Measurements from ENCODE around the gene BMI1. TPM values are rescaled to one million over a fixed set of nuclear protein-coding genes. Genes with fewer than 3 reads are reported as not detected.

Gene BMI1
- total and polyA plus RNA-seq, 4 donors: 13.2 to 28.7 (median 19.5) TPM

DNA sequence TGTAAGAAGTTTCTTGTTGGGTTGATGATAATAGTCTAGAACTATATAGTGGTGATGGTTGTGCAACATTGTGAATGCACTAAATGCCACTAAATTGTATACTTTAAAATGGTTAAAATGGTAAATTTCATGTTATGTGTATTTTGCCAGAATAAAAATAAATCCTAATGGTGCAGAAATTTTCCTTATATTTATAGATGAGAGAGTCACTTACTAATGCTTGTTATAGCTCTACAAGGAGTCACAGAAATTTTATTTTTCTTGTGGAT is 45.5 kb downstream of the BMI1 start:
- Histone ChIP-seq H3K27ac (ENCODE audit: low read depth in 1 of 2, low read length in 2 of 2) (no peak overlapping the region), H3K4me3 (ENCODE audit: low read depth in 1 of 3, low read length in 3 of 3) (no peak overlapping the region), H3K9me3 (ENCODE audit: control insufficient read depth in 4 of 4, low read length in 3 of 4) (no peaks in the 10 kb centered on the region), H3K27me3 (ENCODE audit: control insufficient read depth in 4 of 4, insufficient read depth in 4 of 4, low read length in 3 of 4) (peaks cover 0 to 2% (median 0%) of the 10 kb centered on the region in 4 donors), H3K9ac (ENCODE audit: low read depth in 1 of 2, low read length in 2 of 2) (no peak overlapping the region), H3K4me1 (ENCODE audit: control insufficient read depth in 4 of 4, insufficient read depth in 4 of 4, low read length in 3 of 4) (no peaks in the 10 kb centered on the region), H3K36me3 (ENCODE audit: control insufficient read depth in 4 of 4, insufficient read depth in 3 of 4, low read depth in 1 of 4, low read length in 3 of 4) (no peaks in the 10 kb centered on the region)
- TF ChIP-seq, protein P1, sequence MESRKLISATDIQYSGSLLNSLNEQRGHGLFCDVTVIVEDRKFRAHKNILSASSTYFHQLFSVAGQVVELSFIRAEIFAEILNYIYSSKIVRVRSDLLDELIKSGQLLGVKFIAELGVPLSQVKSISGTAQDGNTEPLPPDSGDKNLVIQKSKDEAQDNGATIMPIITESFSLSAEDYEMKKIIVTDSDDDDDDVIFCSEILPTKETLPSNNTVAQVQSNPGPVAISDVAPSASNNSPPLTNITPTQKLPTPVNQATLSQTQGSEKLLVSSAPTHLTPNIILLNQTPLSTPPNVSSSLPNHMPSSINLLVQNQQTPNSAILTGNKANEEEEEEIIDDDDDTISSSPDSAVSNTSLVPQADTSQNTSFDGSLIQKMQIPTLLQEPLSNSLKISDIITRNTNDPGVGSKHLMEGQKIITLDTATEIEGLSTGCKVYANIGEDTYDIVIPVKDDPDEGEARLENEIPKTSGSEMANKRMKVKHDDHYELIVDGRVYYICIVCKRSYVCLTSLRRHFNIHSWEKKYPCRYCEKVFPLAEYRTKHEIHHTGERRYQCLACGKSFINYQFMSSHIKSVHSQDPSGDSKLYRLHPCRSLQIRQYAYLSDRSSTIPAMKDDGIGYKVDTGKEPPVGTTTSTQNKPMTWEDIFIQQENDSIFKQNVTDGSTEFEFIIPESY (IDR thresholded peaks at IDR 0.05): no peak
- TF ChIP-seq, protein P2, sequence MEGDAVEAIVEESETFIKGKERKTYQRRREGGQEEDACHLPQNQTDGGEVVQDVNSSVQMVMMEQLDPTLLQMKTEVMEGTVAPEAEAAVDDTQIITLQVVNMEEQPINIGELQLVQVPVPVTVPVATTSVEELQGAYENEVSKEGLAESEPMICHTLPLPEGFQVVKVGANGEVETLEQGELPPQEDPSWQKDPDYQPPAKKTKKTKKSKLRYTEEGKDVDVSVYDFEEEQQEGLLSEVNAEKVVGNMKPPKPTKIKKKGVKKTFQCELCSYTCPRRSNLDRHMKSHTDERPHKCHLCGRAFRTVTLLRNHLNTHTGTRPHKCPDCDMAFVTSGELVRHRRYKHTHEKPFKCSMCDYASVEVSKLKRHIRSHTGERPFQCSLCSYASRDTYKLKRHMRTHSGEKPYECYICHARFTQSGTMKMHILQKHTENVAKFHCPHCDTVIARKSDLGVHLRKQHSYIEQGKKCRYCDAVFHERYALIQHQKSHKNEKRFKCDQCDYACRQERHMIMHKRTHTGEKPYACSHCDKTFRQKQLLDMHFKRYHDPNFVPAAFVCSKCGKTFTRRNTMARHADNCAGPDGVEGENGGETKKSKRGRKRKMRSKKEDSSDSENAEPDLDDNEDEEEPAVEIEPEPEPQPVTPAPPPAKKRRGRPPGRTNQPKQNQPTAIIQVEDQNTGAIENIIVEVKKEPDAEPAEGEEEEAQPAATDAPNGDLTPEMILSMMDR (IDR thresholded peaks at IDR 0.05; ENCODE audit: low read depth, low read length, missing input control): no peak
- TF ChIP-seq NR2F2 (IDR thresholded peaks at IDR 0.05): no peak
- TF ChIP-seq HNF4G (IDR thresholded peaks at IDR 0.05): no peak
- TF ChIP-seq TAF1 (conservative IDR thresholded peaks at IDR 0.05): no peak
- TF ChIP-seq FOXA1 (IDR thresholded peaks at IDR 0.05): no peak
- no peak for TF ChIP-seq HNF4A (conservative IDR thresholded peaks at IDR 0.05)
- TF ChIP-seq FOXA2 (IDR thresholded peaks at IDR 0.05): no peak
- TF ChIP-seq RXRA (IDR thresholded peaks at IDR 0.05): no peak
- TF ChIP-seq, protein P3, sequence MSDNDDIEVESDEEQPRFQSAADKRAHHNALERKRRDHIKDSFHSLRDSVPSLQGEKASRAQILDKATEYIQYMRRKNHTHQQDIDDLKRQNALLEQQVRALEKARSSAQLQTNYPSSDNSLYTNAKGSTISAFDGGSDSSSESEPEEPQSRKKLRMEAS (IDR thresholded peaks at IDR 0.05): no peak
- no peak for TF ChIP-seq EGR1 (IDR thresholded peaks at IDR 0.05; ENCODE audit: low read depth in 2 of 2)
- no peak for TF ChIP-seq YY1 (IDR thresholded peaks at IDR 0.05)
- TF ChIP-seq GABPA (IDR thresholded peaks at IDR 0.05 in 1 of 2, conservative IDR thresholded peaks at IDR 0.05 in 1 of 2): no peak
- TF ChIP-seq, protein P4, sequence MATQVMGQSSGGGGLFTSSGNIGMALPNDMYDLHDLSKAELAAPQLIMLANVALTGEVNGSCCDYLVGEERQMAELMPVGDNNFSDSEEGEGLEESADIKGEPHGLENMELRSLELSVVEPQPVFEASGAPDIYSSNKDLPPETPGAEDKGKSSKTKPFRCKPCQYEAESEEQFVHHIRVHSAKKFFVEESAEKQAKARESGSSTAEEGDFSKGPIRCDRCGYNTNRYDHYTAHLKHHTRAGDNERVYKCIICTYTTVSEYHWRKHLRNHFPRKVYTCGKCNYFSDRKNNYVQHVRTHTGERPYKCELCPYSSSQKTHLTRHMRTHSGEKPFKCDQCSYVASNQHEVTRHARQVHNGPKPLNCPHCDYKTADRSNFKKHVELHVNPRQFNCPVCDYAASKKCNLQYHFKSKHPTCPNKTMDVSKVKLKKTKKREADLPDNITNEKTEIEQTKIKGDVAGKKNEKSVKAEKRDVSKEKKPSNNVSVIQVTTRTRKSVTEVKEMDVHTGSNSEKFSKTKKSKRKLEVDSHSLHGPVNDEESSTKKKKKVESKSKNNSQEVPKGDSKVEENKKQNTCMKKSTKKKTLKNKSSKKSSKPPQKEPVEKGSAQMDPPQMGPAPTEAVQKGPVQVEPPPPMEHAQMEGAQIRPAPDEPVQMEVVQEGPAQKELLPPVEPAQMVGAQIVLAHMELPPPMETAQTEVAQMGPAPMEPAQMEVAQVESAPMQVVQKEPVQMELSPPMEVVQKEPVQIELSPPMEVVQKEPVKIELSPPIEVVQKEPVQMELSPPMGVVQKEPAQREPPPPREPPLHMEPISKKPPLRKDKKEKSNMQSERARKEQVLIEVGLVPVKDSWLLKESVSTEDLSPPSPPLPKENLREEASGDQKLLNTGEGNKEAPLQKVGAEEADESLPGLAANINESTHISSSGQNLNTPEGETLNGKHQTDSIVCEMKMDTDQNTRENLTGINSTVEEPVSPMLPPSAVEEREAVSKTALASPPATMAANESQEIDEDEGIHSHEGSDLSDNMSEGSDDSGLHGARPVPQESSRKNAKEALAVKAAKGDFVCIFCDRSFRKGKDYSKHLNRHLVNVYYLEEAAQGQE (IDR thresholded peaks at IDR 0.05): no peak
- TF ChIP-seq JUND (IDR thresholded peaks at IDR 0.05): no peak
- TF ChIP-seq, protein P5, sequence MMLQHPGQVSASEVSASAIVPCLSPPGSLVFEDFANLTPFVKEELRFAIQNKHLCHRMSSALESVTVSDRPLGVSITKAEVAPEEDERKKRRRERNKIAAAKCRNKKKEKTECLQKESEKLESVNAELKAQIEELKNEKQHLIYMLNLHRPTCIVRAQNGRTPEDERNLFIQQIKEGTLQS (IDR thresholded peaks at IDR 0.05): no peak
- no peak for TF ChIP-seq SP1 (IDR thresholded peaks at IDR 0.05)
- no peak for TF ChIP-seq RAD21 (IDR thresholded peaks at IDR 0.05)
- DNase-seq (ENCODE audit: low spot score): no peak

DNA sequence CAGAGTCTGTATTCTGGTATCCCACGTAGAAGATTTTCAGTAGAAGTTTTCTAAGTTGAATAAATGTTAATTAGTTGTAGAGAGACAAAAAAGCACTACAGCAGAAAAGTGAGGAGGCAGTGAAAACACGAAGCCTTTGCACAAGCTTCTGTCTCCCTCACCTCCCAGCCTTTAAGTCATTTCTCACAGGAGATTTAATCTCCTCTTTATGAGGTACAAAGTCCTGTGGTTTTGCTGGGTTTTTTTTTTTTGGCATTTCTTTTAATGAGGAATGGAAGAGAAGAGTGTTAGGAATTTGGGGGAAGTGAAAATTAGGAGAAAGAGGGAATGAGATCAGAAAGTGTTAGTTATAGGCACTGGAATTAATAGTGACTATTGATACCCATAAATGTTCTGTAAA is 45.9 kb downstream of the BMI1 start:
- no peak for DNase-seq (ENCODE audit: low spot score)
- WGBS: 58% methylated on average over 2 of the region's 2 CpGs
- H3K27ac ChIP-seq (ENCODE audit: low read depth in 1 of 2, low read length in 2 of 2): no peak overlapping the region
- no peaks in the 10 kb centered on the region for H3K4me1 ChIP-seq (ENCODE audit: control insufficient read depth in 4 of 4, insufficient read depth in 4 of 4, low read length in 3 of 4)
- no peak overlapping the region for H3K4me3 ChIP-seq (ENCODE audit: low read depth in 1 of 3, low read length in 3 of 3)
- no peak overlapping the region for H3K9ac ChIP-seq (ENCODE audit: low read depth in 1 of 2, low read length in 2 of 2)
- peaks cover 0 to 2% (median 0%) of the 10 kb centered on the region in 4 donors for H3K27me3 ChIP-seq (ENCODE audit: control insufficient read depth in 4 of 4, insufficient read depth in 4 of 4, low read length in 3 of 4)
- no peaks in the 10 kb centered on the region for H3K36me3 ChIP-seq (ENCODE audit: control insufficient read depth in 4 of 4, insufficient read depth in 3 of 4, low read depth in 1 of 4, low read length in 3 of 4)
- H3K9me3 ChIP-seq (ENCODE audit: control insufficient read depth in 4 of 4, low read length in 3 of 4): no peaks in the 10 kb centered on the region
- TF ChIP-seq TAF1 (conservative IDR thresholded peaks at IDR 0.05) (no peak), JUND (IDR thresholded peaks at IDR 0.05) (no peak), RAD21 (IDR thresholded peaks at IDR 0.05) (no peak), HNF4G (IDR thresholded peaks at IDR 0.05) (no peak), HNF4A (conservative IDR thresholded peaks at IDR 0.05) (no peak), NR2F2 (IDR thresholded peaks at IDR 0.05) (no peak), YY1 (IDR thresholded peaks at IDR 0.05) (no peak), EGR1 (IDR thresholded peaks at IDR 0.05; ENCODE audit: low read depth in 2 of 2) (no peak), FOXA2 (IDR thresholded peaks at IDR 0.05) (no peak), FOXA1 (IDR thresholded peaks at IDR 0.05) (no peak), GABPA (IDR thresholded peaks at IDR 0.05 in 1 of 2, conservative IDR thresholded peaks at IDR 0.05 in 1 of 2) (no peak), SP1 (IDR thresholded peaks at IDR 0.05) (no peak), RXRA (IDR thresholded peaks at IDR 0.05) (no peak)
- TF ChIP-seq, protein P3 (IDR thresholded peaks at IDR 0.05): no peak
- TF ChIP-seq, protein P2 (IDR thresholded peaks at IDR 0.05; ENCODE audit: low read depth, low read length, missing input control): no peak
- TF ChIP-seq, protein P5 (IDR thresholded peaks at IDR 0.05): no peak
